AG09309 (cell line): ENCODE results near the gene PPP2R5E.
A peak's percentile ranks its signal among the peaks of the same experiment; 100 is the strongest.

ENCODE experiments used
- DNase-seq: peaks from one replicate; pipeline ENCODE4 v3.0.0-alpha.2; 2010; ENCODE audit warnings: low read depth
- H3K4me3 ChIP-seq: 2 replicates; pipeline ENCODE4 v1.5.1; 2011; ENCODE audit warnings: mild to moderate bottlenecking, low read depth, low read length, moderate library complexity; ENCODE audit not compliant: control insufficient read depth
- TF ChIP-seq, protein P1 (sequence below): IDR thresholded peaks from 2 replicates; pipeline ENCODE4 v1.5.1; 2011; ENCODE audit warnings: mild to moderate bottlenecking, low read depth, low read length, inconsistent platforms; ENCODE audit not compliant: insufficient read depth, control insufficient read depth; ENCODE audit errors: missing control alignments

The PPP2R5E gene

DNA sequence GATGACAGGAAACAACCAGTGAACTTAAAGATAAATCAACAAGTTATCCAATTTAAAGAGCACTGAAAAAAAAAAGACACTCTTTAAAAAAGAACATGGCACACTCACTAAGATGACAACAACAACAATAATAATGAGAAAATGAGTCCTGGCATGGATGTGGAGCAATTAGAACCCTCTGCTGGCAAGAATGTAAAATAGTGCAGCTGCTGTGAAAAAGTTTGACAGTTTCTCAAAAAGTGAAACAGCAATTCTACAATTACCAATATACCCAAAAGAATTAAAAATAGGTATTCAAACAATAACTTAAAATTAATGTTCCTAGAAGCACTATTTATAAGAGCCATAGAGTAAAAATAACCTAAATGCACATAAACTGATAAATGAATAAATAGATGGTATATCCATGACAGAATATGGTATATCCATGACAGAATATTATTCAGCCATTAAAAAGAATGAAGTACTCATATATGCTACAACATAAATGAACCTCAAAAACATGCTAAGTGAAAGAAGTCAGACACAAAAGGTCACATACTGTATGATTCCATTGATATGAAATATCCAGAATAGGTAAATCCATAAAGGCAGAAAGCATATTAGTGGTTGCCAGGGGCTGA is 175.3 kb downstream of the PPP2R5E start:
- DNase-seq = no peak
- no peak overlapping the region for H3K4me3 ChIP-seq
- TF ChIP-seq, protein P1, sequence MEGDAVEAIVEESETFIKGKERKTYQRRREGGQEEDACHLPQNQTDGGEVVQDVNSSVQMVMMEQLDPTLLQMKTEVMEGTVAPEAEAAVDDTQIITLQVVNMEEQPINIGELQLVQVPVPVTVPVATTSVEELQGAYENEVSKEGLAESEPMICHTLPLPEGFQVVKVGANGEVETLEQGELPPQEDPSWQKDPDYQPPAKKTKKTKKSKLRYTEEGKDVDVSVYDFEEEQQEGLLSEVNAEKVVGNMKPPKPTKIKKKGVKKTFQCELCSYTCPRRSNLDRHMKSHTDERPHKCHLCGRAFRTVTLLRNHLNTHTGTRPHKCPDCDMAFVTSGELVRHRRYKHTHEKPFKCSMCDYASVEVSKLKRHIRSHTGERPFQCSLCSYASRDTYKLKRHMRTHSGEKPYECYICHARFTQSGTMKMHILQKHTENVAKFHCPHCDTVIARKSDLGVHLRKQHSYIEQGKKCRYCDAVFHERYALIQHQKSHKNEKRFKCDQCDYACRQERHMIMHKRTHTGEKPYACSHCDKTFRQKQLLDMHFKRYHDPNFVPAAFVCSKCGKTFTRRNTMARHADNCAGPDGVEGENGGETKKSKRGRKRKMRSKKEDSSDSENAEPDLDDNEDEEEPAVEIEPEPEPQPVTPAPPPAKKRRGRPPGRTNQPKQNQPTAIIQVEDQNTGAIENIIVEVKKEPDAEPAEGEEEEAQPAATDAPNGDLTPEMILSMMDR = peak; percentile 3

DNA sequence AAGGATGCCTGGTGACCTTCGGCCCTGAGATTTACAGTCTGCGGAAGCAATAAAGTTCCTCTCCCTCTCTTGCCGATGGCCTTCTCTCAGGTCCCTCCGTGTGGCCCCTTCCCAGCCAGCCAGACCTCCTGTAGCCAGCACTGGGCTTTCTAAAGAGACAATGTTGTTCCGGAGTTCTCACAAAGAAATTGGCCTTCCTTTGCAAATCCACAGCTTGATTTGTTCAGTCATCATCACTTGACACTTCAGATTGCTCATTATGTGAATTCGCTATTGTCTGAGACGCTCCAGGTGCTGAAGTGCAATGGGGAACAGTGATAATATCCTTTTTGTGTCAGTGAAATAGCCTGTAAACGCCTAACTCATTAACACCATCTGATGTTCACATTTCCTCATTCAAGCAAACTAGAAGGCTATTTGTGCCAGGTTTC is 180.8 kb downstream of the PPP2R5E start:
- DNase-seq = no peak
- H3K4me3 ChIP-seq = no peak overlapping the region
- TF ChIP-seq, protein P1 = no peak

DNA sequence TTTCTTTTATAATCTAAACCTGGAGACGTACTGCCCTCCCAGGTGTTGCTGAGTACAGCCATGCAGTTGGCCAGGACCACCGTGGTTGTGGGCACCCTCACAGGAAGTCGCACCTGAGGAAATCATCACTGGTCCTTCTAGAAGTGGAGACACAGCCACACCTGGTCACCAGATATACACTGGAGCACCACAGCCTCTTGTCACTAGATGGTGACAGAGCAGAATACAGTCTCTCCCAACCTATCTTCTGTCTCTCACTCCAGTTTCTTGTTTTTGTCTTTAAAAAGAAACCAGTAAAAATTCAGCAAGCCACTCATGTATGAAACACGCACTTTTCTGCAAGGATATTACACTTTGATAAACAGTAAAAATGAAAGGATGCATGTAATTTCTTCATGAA is 181.4 kb downstream of the PPP2R5E start:
- no peak for DNase-seq
- TF ChIP-seq, protein P1 = no peak

DNA sequence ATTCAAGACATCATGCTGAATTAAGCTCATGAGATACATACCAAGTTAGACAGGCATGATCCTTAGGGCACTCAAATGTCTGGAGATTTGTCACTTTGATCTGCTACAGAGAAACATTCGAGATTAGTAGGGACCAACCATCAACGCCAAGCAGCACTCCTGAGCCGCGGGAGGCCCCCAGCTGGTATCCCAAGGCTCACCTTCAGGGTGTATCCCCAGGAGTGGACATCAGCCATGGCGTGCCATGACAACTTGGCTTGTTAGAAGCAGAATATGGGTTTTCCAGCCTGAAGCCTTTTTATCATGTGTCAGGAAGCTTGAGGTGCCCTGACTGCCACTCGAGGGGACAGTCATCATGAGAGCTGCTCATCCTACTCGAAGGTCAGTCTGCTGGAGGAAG is 185.3 kb downstream of the PPP2R5E start:
- no peak for DNase-seq
- TF ChIP-seq, protein P1 = no peak

More for the DNA sequence above, 181.4 kb downstream of the PPP2R5E start:
- no peak overlapping the region for H3K4me3 ChIP-seq

DNA sequence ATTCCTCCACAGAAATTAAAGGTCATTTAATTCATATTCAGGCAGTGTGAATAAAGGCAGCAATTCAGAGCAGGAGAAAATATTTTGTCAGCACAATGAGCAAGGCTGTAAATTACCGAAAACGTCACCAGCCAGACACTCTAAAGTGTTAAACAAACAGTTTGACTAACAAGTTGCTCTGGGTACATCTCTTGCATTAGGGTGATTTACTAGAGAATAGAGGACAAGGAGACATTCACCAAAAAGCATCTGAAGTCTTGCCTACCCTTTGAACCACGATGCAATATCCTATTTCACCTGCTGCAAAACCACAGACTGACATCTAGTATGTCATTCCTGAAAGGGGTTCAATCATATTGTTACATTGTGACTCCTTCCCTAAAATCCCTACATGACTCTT is 197.4 kb downstream of the PPP2R5E start:
- no peak for DNase-seq
- no peak overlapping the region for H3K4me3 ChIP-seq
- TF ChIP-seq, protein P1 = no peak

More for the DNA sequence above, 185.3 kb downstream of the PPP2R5E start:
- no peak overlapping the region for H3K4me3 ChIP-seq

DNA sequence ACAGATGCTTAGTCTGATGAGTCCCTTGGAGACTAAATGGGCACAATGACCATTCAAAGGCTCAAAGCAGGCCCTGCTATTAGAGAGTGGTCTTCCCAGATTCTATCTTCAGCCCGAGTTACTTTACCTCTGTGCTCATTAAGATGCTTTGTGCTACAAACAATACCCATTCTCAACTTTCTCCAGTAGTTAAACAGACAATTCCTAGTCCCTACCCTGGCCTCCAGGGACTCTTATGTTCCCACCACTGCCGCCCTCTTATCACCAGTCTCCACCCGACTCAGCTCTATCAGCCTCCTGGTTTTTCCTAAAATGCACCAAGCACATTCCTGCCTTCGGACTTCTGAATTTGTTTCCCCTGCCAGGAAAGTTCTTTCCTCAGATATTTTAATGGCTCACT is 198.8 kb downstream of the PPP2R5E start:
- no peak overlapping the region for H3K4me3 ChIP-seq
- TF ChIP-seq, protein P1 = no peak
- no peak for DNase-seq

DNA sequence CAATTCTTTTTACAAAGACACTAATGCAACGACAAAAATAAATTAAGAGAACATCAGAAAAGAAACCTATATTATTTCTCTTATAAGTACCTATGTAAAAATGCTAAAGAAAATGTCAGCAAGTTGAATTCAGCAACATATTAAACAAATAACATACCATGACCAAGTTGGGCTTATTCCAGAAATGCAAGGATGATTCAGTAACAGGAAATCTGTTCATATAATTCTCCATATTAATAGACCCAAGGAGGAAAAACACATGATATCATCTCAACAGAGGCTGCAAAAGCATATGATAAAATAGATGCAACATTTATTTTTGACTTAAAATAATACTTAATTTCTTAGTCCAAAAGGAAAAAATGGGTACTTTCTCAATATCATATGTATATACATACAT is 199.3 kb downstream of the PPP2R5E start:
- H3K4me3 ChIP-seq = no peak overlapping the region
- DNase-seq = no peak
- TF ChIP-seq, protein P1 = no peak
